SK-N-SH (cell line): ENCODE measurements around the gene ADK. TPM values are rescaled to one million over a fixed set of nuclear protein-coding genes. Genes with fewer than 3 reads are reported as not detected.

Experiments used
- CHD2 ChIP-seq: fragments of 150-350 bp; IDR thresholded peaks from 2 replicates; pipeline ENCODE4 v1.6.1; 2018; ENCODE audit warnings: low read length; ENCODE audit not compliant: partially characterized antibody
- ELF1 ChIP-seq: IDR thresholded peaks from 2 replicates; pipeline ENCODE4 v1.4.0; 2012
- FOSL2 ChIP-seq: IDR thresholded peaks from 2 replicates; pipeline ENCODE4 v1.4.0; 2012; ENCODE audit warnings: low read depth, mild to moderate bottlenecking, moderate library complexity, borderline replicate concordance
- FOXM1 ChIP-seq: IDR thresholded peaks from 2 replicates; pipeline ENCODE4 v1.4.0; 2012; ENCODE audit warnings: low read depth, mild to moderate bottlenecking
- IRF3 ChIP-seq: fragments of 150-350 bp; IDR thresholded peaks from 2 replicates; pipeline ENCODE4 v1.6.1; 2016; ENCODE audit warnings: mild to moderate bottlenecking, low read depth, low read length
- MAX ChIP-seq: IDR thresholded peaks from 2 replicates; pipeline ENCODE4 v1.4.0; 2012; ENCODE audit warnings: low read depth
- NFIC ChIP-seq: IDR thresholded peaks from 2 replicates; pipeline ENCODE4 v1.4.0; 2012; ENCODE audit warnings: borderline replicate concordance
- PBX3 ChIP-seq: IDR thresholded peaks from 2 replicates; pipeline ENCODE4; 2012
- POLR2AphosphoS5 ChIP-seq: IDR thresholded peaks from 2 replicates; pipeline ENCODE4 v1.6.1; 2012; ENCODE audit warnings: low read depth, low read length
- RAD21 ChIP-seq: IDR thresholded peaks from 2 replicates; pipeline ENCODE4 v1.6.1; 2012; ENCODE audit warnings: mild to moderate bottlenecking, low read length
- RCOR1 ChIP-seq: fragments of 150-350 bp; IDR thresholded peaks from 2 replicates; pipeline ENCODE4 v1.6.1; 2017; ENCODE audit warnings: antibody characterized with exemption, low read length
- TAF1 ChIP-seq: IDR thresholded peaks from 2 replicates; pipeline ENCODE4 v1.6.1; 2012; ENCODE audit warnings: low read depth, mild to moderate bottlenecking, low read length, moderate library complexity, borderline replicate concordance
- TCF12 ChIP-seq: IDR thresholded peaks from 2 replicates; pipeline ENCODE4 v1.4.0; 2012
- TEAD4 ChIP-seq: IDR thresholded peaks from 2 replicates; pipeline ENCODE4 v1.4.0; 2012; ENCODE audit warnings: mild to moderate bottlenecking, borderline replicate concordance; ENCODE audit not compliant: insufficient read depth
- USF1 ChIP-seq: IDR thresholded peaks from 2 replicates; pipeline ENCODE4 v1.4.0; 2012; ENCODE audit warnings: low read depth, borderline replicate concordance
- USF2 ChIP-seq: fragments of 150-350 bp; IDR thresholded peaks from 2 replicates; pipeline ENCODE4 v1.6.1; 2017; ENCODE audit warnings: antibody characterized with exemption, low read length, low read depth, borderline replicate concordance
- ZBTB33 ChIP-seq: IDR thresholded peaks from 2 replicates; pipeline ENCODE4 v1.4.0; 2012; ENCODE audit warnings: low read depth, borderline replicate concordance
- polyA plus RNA-seq, 3 experiments: library from polyadenylated mRNA; depleted of rRNA; stranded (reverse); fragments of >200 nt; gene quantifications; 2 replicates each; pipeline ENCODE4 v1.2.3, GENCODE V29; 2012

ADK gene
- polyA plus RNA-seq, 1 of the 3 experiments (the other 2 are of a cell fraction): 25.1 TPM

- TF ChIP-seq IRF3 (no peak), TCF12 (0 out of 2 replicates have a peak, but pooled peaks have one; percentile 8), RCOR1 (no peak), NFIC (peak; percentile 59), CHD2 (no peak), FOXM1 (no peak), RAD21 (no peak), ELF1 (no peak), TAF1 (no peak), FOSL2 (no peak), ZBTB33 (no peak), USF1 (no peak), POLR2AphosphoS5 (no peak), PBX3 (peak; percentile 21; the same call in 1 of the 2 replicates), USF2 (no peak), TEAD4 (no peak), MAX (no peak)
Observed at GRCh38 chr10:74293686-74294371, 142.8 kb downstream of the ADK start (continued).
